GM12878 (cell line): ENCODE results near the gene B4GALT7. TPM values are rescaled to one million over a fixed set of nuclear protein-coding genes. Genes with fewer than 3 reads are reported as not detected.
"Not testable (repeated sequence)": the region's sequence is repeated elsewhere in the genome, so short reads cannot be mapped to it uniquely, and the experiment has no call there.

Source experiments
- ATAC-seq: fragments of 200-7000 bp; cut with Tn5 transposase; 3 replicates; pipeline ENCODE4 v1.9.1; 2020; ENCODE audit warnings: mild to moderate bottlenecking, moderate library complexity
- BruUV-seq: library from RNA; stranded (reverse); fragments of 400-500 nt; replicated peaks from 2 replicates; lab custom pipeline; 2021; lab: Mats Ljungman, UMichigan
- CTCF ChIA-PET: fragments of 300-600 bp; sonication (Branson Sonifier 250); formaldehyde crosslinking; extraction: SDS; loops from one replicate; lab custom pipeline; 2021; ENCODE audit warnings: inconsistent platforms; lab: Yijun Ruan, JAX
- POLR2A ChIA-PET: fragments of 350-600 bp; formaldehyde crosslinking; extraction: SDS; loops from one replicate; lab custom pipeline; 2021; ENCODE audit warnings: inconsistent platforms; lab: Charles Lee
- RAD21 ChIA-PET: fragments of 300-600 bp; sonication (Branson Sonifier 250); formaldehyde crosslinking; loops from one replicate; lab custom pipeline; 2023; ENCODE audit warnings: antibody characterized with exemption; ENCODE audit not compliant: unreplicated experiment; lab: Charles Lee
- SMC1A ChIA-PET: fragments of 300-600 bp; sonication (Branson Sonifier 250); formaldehyde crosslinking; loops from one replicate; lab custom pipeline; 2023; ENCODE audit not compliant: unreplicated experiment, uncharacterized antibody; lab: Charles Lee
- DNase-seq: peaks from one replicate; pipeline ENCODE4 v3.0.0-alpha.2; 2011; ENCODE audit warnings: low read depth, low spot score
- FAIRE-seq: peaks from 3 replicates; lab custom pipeline; 2011; peaks lifted over from hg19 to GRCh38; lab: Jason Lieb, UNC
- H2AFZ ChIP-seq: 2 replicates; pipeline ENCODE4 v1.6.0; 2011; ENCODE audit warnings: low read depth, low read length, control low read depth; ENCODE audit not compliant: control insufficient read depth
- H3K27ac ChIP-seq: 2 replicates; pipeline ENCODE4 v1.5.1; 2011; ENCODE audit warnings: control low read depth; ENCODE audit not compliant: control insufficient read depth, insufficient read depth
- H3K27me3 ChIP-seq, 2 experiments: replicated peaks in 1 of 2; 2 replicates each; pipeline versions ENCODE4 v1.6.0 to v1.6.1; 2011; ENCODE audit warnings: low read length in 1 of 2; ENCODE audit not compliant: control insufficient read depth in 2 of 2, insufficient read depth in 2 of 2
- H3K36me3 ChIP-seq, 2 experiments: 2 replicates each; pipeline ENCODE4 v1.5.1; 2011; ENCODE audit warnings: low read length in 1 of 2; ENCODE audit not compliant: control insufficient read depth in 2 of 2, insufficient read depth in 2 of 2
- H3K4me1 ChIP-seq: 2 replicates; pipeline ENCODE4 v1.6.1; 2011; ENCODE audit warnings: mild to moderate bottlenecking, low read length, moderate library complexity, mixed read lengths; ENCODE audit not compliant: control insufficient read depth, insufficient read depth
- H3K4me2 ChIP-seq: 2 replicates; pipeline ENCODE4 v1.6.0; 2011; ENCODE audit warnings: control low read depth; ENCODE audit not compliant: control insufficient read depth, insufficient read depth
- H3K4me3 ChIP-seq: fragments of 200-600 bp; sonication (generic); 2 replicates; pipeline ENCODE4 v1.5.1; 2016
- H3K79me2 ChIP-seq: 2 replicates; pipeline ENCODE4 v1.6.0; 2011; ENCODE audit warnings: low read length; ENCODE audit not compliant: control insufficient read depth, insufficient read depth
- H3K9ac ChIP-seq: 2 replicates; pipeline ENCODE4 v1.8.0; 2011; ENCODE audit warnings: low read length, control low read depth, mixed read lengths; ENCODE audit not compliant: control insufficient read depth, insufficient read depth
- H3K9me3 ChIP-seq: replicated peaks from 3 replicates; pipeline ENCODE4 v1.5.1; 2011; ENCODE audit warnings: mild to moderate bottlenecking, low read length; ENCODE audit not compliant: control insufficient read depth, insufficient read depth
- H4K20me1 ChIP-seq: 2 replicates; pipeline ENCODE4 v1.6.0; 2011; ENCODE audit not compliant: control insufficient read depth, insufficient read depth
- ATF3 ChIP-seq: IDR thresholded peaks from 2 replicates; pipeline ENCODE4 v1.6.1; 2011; ENCODE audit warnings: low read depth, mild to moderate bottlenecking, low read length, moderate library complexity, borderline replicate concordance; ENCODE audit errors: extremely low read depth
- CBX5 ChIP-seq: sonication (generic); IDR thresholded peaks from 2 replicates; pipeline ENCODE4 v1.6.1; 2016; ENCODE audit warnings: low read depth, moderate library complexity, mild to moderate bottlenecking, inconsistent platforms
- CHD1 ChIP-seq: IDR thresholded peaks from 2 replicates; pipeline ENCODE4 v1.6.1; 2012; ENCODE audit warnings: low read depth, low read length, improper control_type of control experiment
- E2F4 ChIP-seq: IDR thresholded peaks from 2 replicates; pipeline ENCODE4 v1.6.1; 2012; ENCODE audit warnings: low read depth, low read length, improper control_type of control experiment
- MLLT1 ChIP-seq: fragments of 450-650 bp; IDR thresholded peaks from 2 replicates; pipeline ENCODE4 v1.6.1; 2016; ENCODE audit warnings: mild to moderate bottlenecking
- MXI1 ChIP-seq: fragments of 150-350 bp; IDR thresholded peaks from 2 replicates; pipeline ENCODE4 v1.6.1; 2011; ENCODE audit warnings: low read depth, mild to moderate bottlenecking, inconsistent platforms, low read length, improper control_type of control experiment
- NFYB ChIP-seq: IDR thresholded peaks from 2 replicates; pipeline ENCODE4 v1.6.1; 2011; ENCODE audit warnings: low read depth, mild to moderate bottlenecking, low read length, improper control_type of control experiment, moderate library complexity; ENCODE audit not compliant: insufficient read depth
- POU2F2 ChIP-seq: IDR thresholded peaks from 3 replicates; pipeline ENCODE4 v1.6.1; 2011; ENCODE audit warnings: low read depth, mild to moderate bottlenecking, low read length, borderline replicate concordance
- SMAD5 ChIP-seq: IDR thresholded peaks from 2 replicates; pipeline ENCODE4 v1.6.1; 2016; ENCODE audit warnings: antibody characterized with exemption, low read depth
- SP1 ChIP-seq: IDR thresholded peaks from one replicate; pipeline ENCODE4 v1.6.1; 2011; ENCODE audit warnings: low read depth, low read length
- YY1 ChIP-seq: IDR thresholded peaks from 2 replicates; pipeline ENCODE4 v1.6.1; 2011; ENCODE audit warnings: low read depth, mild to moderate bottlenecking, low read length
- WGBS: methylation state at CpG from one replicate; pipeline ENCODE4 v1.1.6; 2016; ENCODE audit warnings: low lambda C conversion rate; ENCODE audit not compliant: insufficient replicate concordance, insufficient coverage; ENCODE audit errors: missing lambda C conversion rate; 5-methylcytosine and 5-hydroxymethylcytosine counted together
- in situ Hi-C: fragments of 300-500 bp; cut with MboI; formaldehyde crosslinking; loops from 9 replicates; pipeline ENCODE4 v1.14.3; 2018; ENCODE audit warnings: mixed read lengths
- intact Hi-C: fragments of 100-400 bp; cut with micrococcal nuclease; formaldehyde crosslinking; loops from one replicate; pipeline ENCODE4 v1.14.2; 2022; ENCODE audit not compliant: unreplicated experiment
- polyA plus RNA-seq, 11 experiments: library from polyadenylated mRNA; depleted of rRNA in 4 of 11; unstranded in 6 of 11; stranded (reverse) in 5 of 11; fragments of >200 nt; fragmentation: Nextera tagmentation in 4 of 11; fragmentation: Illumina TruSeq in 1 of 11; extraction: Ambion mirVana in 4 of 11; extraction: Trizol in 1 of 11; gene quantifications; 1 replicate in 1 of 11; 2 replicates in 10 of 11; pipeline versions ENCODE4 v1.2.1 to v1.2.3, GENCODE V29; 2011 to 2016; ENCODE audit warnings: inconsistent platforms in 2 of 11, missing spikeins in 2 of 11, low read depth in 1 of 11
- total RNA-seq, 4 experiments: library from RNA; depleted of rRNA in 3 of 4; stranded (reverse); fragments of >200 nt in 3 of 4; fragmentation: Illumina TruSeq in 1 of 4; extraction: Trizol in 1 of 4; gene quantifications; 2 replicates each; pipeline versions ENCODE4 v1.2.1 to v1.2.3, GENCODE V29; 2013 to 2021

Gene B4GALT7
- total and polyA plus RNA-seq, 10 of the 15 experiments (the other 5 are each of a cell fraction or from before 2014, with no cell fraction given), result 0.34 to 27.3 (median 16.4) TPM

- no peak for TF ChIP-seq MXI1
- no peak for TF ChIP-seq YY1
- no peak for TF ChIP-seq E2F4
- TF ChIP-seq NFYB, result no peak
- TF ChIP-seq SMAD5, result no peak
- no peak for TF ChIP-seq SP1
- no peak for TF ChIP-seq ATF3
- TF ChIP-seq POU2F2, result no peak
- no peak for TF ChIP-seq MLLT1
- no peak for TF ChIP-seq CHD1
- TF ChIP-seq CBX5, result no peak
These were observed 42.1 kb upstream of the B4GALT7 start (continued) for GRCh38 chr5:177557796-177558195.

GRCh38 chr5:177559446-177559941 lies 40.4 kb upstream of the B4GALT7 start:
- H3K27me3 ChIP-seq, H4K20me1 ChIP-seq, H3K4me3 ChIP-seq, FAIRE-seq, H3K9me3 ChIP-seq, ATAC-seq, BruUV-seq, H3K36me3 ChIP-seq, H3K4me2 ChIP-seq, H3K79me2 ChIP-seq, H2AFZ ChIP-seq, POLR2A ChIA-PET, H3K27ac ChIP-seq, H3K4me1 ChIP-seq, intact Hi-C loops, SMC1A ChIA-PET, RAD21 ChIA-PET, CTCF ChIA-PET, in situ Hi-C loops, DNase-seq, H3K9ac ChIP-seq: not testable (repeated sequence)
- 77% methylated on average over 8 of the region's 8 CpGs for WGBS
